HG02852 (cell line): ENCODE results near the gene EPN1.

Source experiments
- ATAC-seq: cut with Tn5 transposase; IDR thresholded peaks from one replicate; pipeline ENCODE4 v1.9.1; 2021; ENCODE audit warnings: mild to moderate bottlenecking, moderate library complexity; ENCODE audit not compliant: unreplicated experiment

The EPN1 gene

GRCh38 chr19:55660404-55660803 is 14.6 kb upstream of the EPN1 start:
- no peak for ATAC-seq

- ATAC-seq, result no peak
Measured at GRCh38 chr19:55660991-55661390, 14.0 kb upstream of the EPN1 start.

DNA sequence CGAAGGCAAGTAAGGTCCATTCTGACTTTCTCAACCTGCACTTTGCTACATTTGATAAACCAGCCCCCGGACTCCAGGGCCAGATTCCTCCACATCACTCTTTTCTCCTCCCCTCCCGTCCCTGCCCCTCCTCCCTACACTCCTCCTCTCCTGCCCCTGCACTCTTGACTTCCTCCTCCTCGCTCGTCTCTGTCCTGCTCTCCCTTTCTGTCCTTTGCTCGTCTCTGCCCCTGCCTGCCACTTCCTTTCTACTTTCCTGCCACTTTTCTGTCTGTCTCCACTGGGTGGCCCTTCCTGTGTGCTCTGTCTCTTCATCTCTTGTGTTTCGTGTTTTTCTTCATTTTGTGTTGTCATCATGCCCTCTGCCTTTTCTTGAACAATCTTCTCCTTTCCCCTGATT is 13.2 kb upstream of the EPN1 start:
- no peak for ATAC-seq

- no peak for ATAC-seq
Measured at GRCh38 chr19:55663846-55664536, 11.0 kb upstream of the EPN1 start.

DNA sequence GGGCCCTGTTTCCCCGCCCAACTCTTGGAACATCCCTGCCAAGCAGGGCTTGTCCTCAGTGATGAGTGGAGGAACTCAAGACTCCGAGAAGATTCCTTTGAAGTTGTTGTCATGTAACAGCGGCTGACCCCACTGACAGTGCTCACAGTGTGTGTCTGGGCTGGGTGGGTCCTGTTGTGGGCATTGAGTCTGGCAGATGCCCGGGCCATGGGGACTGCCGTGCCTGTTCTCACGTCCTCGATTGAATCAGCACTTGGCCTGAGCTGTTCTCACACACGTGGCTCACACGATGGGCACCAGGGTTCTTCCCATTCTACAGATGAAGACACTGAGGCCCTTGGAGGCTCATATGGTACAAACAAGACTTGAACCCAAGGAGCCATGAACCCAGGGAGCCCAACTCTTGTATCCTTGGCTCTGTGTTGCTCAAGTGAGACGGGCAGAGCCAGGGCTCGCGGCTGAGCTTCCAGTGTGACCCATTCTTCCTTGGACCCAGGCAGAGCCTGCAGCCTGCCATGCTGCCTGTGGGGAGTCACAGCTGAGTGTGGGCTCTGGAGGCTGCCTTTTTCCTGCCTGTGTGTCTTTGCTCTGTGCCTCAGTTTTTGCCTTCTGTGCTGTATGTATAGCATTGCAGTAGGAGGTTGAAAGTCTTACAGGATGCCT is 8.6 kb upstream of the EPN1 start:
- ATAC-seq, result no peak

DNA sequence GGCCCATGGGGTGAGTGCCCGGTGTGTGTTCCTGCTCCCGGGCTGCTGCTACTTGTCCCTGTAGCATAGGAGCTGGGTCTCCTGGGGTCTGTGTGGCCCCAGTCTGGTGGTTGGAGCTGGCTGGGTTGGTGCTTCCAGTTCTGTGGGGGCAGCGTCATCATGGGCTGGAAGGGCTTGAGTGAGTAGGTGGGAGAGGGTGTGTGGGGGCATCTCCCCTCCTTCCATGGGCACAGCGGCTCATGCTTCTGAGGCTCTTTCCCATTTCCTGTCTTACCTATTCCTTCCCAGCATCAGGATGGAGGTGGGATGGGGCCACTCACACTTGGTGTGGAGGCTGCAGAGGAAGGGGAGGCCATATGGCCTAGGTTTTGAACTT is 8.0 kb upstream of the EPN1 start:
- ATAC-seq, result no peak

- ATAC-seq, result no peak
Measured at GRCh38 chr19:55667511-55667910, 7.5 kb upstream of the EPN1 start.

DNA sequence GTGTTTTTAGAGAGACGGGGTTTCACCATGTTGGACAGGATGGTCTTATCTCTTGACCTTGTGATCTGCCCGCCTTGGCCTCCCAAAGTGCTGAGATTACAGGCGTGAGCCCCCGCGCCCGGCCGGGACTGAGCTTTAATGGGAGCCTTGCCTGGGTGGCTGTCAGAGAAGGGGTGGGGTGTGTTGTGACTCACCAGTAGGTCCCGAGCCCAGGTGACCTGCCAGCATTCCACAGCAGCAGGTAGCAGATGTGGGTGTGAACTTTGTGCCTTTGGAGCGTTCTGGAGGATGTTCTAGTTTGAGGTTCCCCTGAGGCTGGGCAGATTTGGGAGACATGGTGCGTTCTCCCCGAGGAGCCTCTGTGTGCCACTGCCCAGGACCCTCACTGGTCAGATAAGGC is 7.1 kb upstream of the EPN1 start:
- no peak for ATAC-seq

DNA sequence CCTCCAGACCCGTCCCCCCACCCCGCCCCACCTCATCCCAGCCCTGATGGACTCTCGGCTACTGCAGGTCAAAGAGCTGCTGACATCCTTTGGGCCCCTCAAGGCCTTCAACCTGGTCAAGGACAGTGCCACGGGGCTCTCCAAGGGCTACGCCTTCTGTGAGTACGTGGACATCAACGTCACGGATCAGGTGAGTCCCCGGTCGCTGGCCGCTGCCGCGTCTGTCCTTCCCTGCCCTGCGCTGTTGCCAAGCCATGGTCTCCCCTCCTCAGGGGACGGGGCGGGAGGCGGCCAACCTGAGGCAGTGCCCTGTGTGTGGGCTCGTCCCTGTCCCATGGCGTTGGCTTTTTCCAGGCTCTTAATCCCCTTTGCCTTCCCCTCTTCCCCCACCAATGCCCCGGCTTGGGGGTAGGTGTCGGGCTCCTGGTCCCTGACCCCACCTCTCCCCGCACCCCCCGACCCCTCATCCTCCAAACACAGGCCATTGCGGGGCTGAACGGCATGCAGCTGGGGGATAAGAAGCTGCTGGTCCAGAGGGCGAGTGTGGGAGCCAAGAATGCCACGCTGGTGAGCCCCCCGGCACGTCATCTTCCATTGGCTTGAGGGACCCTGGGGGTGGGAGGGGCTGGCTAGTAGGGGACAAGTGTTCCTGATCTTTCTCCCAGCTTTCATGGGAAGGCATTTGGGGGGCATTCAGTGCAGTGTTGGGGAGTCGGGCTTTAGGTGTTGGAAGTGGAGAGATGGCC is 6.2 kb upstream of the EPN1 start:
- ATAC-seq, result no peak

DNA sequence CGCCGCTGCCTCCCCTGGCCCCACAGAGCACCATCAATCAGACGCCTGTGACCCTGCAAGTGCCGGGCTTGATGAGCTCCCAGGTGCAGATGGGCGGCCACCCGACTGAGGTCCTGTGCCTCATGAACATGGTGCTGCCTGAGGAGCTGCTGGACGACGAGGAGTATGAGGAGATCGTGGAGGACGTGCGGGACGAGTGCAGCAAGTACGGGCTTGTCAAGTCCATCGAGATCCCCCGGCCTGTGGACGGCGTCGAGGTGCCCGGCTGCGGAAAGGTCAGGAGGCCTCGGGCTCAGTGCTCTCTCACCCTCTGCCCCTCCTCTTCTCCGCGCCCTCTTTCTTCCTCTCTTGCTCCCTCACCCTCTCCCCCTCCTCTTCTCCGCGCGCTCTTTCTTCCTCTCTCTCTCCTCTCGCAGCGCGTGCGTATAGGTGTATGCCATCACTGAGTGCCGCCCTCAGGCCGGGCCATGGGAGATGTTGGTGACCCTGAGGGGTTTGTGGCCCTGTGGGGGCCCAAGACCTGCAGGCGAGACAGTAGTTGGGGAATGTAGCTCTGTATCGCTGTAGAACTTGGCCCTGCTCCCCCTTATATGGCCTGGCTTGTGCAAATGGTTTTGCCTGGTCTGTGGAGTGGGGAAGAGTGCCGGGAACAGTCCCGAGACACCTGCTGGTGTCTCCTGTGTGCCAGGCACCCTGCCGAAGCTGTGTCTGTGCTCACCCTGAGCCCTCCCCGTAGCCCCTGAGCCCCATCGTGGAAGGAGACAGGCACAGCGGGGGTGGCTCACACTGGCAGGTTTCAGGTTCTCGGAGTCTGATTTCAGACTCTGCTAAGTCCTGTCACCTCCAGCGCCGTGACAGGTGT is 5.4 kb upstream of the EPN1 start:
- no peak for ATAC-seq

GRCh38 chr19:55670280-55671053 is 4.6 kb upstream of the EPN1 start:
- no peak for ATAC-seq

GRCh38 chr19:55671054-55671378 is 4.0 kb upstream of the EPN1 start:
- no peak for ATAC-seq

DNA sequence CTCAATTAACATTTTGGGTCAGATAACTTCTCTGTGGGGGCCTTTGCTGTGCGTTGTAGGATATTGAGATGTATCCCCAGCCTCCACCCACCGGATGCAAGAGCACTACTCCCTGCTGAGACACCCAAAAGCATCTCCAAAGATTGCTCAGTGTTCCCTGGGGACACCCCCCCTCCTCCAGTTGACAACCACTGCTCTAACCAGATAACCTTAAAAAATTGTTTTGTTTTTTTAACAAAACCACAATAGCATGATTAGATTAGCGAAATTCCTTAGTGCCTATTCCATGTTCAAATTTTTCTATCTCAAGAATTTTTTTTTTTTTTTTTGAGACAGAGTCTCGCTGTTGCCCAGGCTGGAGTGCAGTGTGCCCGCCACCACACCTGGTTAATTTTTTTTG is 2.6 kb upstream of the EPN1 start:
- ATAC-seq, result no peak

DNA sequence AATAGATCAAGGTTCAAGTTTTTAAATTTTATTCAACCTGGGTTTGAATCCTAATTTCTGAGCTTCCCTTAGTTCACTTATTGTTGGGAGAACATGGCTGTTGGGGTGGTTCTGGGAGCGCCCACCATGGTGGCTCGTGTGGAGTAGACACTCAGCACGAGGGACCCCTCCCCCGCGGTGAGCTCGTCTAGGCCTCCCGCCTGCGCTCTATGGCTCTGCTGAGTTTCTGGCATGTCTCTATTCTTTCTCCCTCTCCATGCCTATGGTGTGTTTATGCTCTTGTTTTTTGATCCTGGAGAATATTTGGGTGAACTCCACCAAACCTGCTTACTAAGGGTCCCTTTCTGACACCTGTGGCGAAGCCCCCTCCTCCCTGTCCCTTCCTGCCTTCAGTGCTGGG is 1.6 kb upstream of the EPN1 start:
- no peak for ATAC-seq

DNA sequence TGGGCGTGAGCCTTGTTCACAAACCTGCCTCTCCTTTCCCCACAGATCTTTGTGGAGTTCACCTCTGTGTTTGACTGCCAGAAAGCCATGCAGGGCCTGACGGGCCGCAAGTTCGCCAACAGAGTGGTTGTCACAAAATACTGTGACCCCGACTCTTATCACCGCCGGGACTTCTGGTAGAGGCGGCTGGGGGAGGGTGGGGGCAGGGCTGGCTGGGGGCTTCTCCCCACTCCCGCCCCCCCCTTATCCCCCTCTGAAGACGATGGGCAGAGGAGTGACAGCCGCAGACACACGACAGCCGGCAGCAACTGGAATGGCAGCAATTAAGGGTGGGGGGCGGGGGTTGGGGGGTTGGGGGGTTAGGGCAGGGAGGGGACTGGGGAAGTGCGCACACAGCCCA is 1.1 kb upstream of the EPN1 start:
- ATAC-seq, result no peak

GRCh38 chr19:55674459-55674840 is 576 bp upstream of the EPN1 start:
- no peak for ATAC-seq

GRCh38 chr19:55675661-55676354 is 782 bp downstream of the EPN1 start:
- ATAC-seq, result no peak

GRCh38 chr19:55676383-55676782 is 1.4 kb downstream of the EPN1 start:
- ATAC-seq, result no peak

DNA sequence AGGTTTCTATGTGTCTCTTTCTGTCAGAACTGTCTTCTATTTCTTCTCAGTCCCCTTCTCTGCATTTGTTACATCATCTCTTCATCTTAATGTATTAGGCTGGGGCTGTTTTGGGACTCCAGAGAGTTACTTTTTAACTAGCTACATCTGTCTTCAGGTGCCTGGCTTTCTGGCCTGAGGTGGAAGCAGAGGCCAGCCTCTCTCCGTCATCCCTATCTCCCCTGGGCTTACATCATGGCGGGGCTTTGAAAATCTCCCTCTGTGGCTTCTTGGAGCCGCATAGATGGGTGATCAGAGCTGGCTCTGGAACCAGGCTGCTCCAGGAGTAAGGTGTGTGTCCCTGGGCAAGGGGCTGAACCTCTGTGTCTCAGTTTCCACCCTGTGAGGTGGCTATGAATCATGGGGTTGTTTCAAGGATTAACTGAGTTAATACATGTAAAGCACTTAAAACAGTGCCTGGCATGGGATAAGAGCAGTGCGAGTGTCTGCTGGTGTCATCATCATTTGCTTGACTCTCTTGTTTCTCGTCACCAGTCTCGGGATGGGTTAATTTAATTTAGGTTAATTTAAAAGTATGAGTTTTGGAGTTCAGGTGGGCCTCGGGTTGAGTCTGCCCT is 2.0 kb downstream of the EPN1 start:
- no peak for ATAC-seq

- no peak for ATAC-seq
Measured at GRCh38 chr19:55677572-55678028, 2.6 kb downstream of the EPN1 start.
